B cell (primary cell): Measurements from ENCODE around the gene HCN4. TPM values are rescaled to one million over a fixed set of nuclear protein-coding genes. Genes with fewer than 3 reads are reported as not detected.

ENCODE experiments used
- ATAC-seq: fragments of 200-7000 bp; cut with Tn5 transposase; one replicate; pipeline ENCODE4 v1.10.0; 2021; ENCODE audit warnings: low read depth, mild to moderate bottlenecking, moderate number of reproducible peaks, moderate library complexity
- CTCF ChIA-PET: fragments of 350-600 bp; sonication (Branson Sonifier 250); formaldehyde crosslinking; loops from one replicate; lab custom pipeline; 2021; ENCODE audit warnings: antibody characterized with exemption, inconsistent platforms; lab: Charles Lee
- POLR2A ChIA-PET: fragments of 350-600 bp; sonication (Branson Sonifier 250); formaldehyde crosslinking; loops from one replicate; lab custom pipeline; 2021; ENCODE audit warnings: antibody characterized with exemption; lab: Charles Lee
- DNase-seq: peaks from one replicate; pipeline ENCODE4 v3.0.0; 2013
- H2AFZ ChIP-seq: 2 replicates; pipeline ENCODE4 v1.6.1; 2012; ENCODE audit warnings: mild to moderate bottlenecking, low read depth, low read length; ENCODE audit not compliant: insufficient read depth, poor library complexity, severe bottlenecking
- H3K27ac ChIP-seq, 2 donors: 1 replicate in 1 of 2; 2 replicates in 1 of 2; pipeline ENCODE4 v1.5.1; 2012 to 2013; ENCODE audit warnings: low read length in 2 of 2, mild to moderate bottlenecking in 2 of 2, moderate library complexity in 1 of 2
- H3K27me3 ChIP-seq, 4 experiments: fragments of 200-600 bp in 1 of 4; sonication (generic) in 1 of 4; replicated peaks in 1 of 4; 1 replicate in 2 of 4; 2 replicates in 2 of 4; pipeline versions ENCODE4 v1.6.1 to v1.7.0; 2013 to 2016; ENCODE audit warnings: low read length in 3 of 4, mild to moderate bottlenecking in 2 of 4, mixed read lengths in 1 of 4, moderate library complexity in 1 of 4; ENCODE audit not compliant: insufficient read depth in 4 of 4, control insufficient read depth in 3 of 4; ENCODE audit errors: control extremely low read depth in 1 of 4
- H3K36me3 ChIP-seq, 2 experiments: replicated peaks in 1 of 2; 1 replicate in 1 of 2; 2 replicates in 1 of 2; pipeline versions ENCODE4 v1.6.1 to v1.7.1; 2013; ENCODE audit warnings: low read length in 1 of 2; ENCODE audit not compliant: insufficient read depth in 2 of 2, control insufficient read depth in 1 of 2; ENCODE audit errors: control extremely low read depth in 1 of 2, extremely low read depth in 1 of 2
- H3K4me1 ChIP-seq, 2 donors: fragments of 200-600 bp in 1 of 2; sonication (generic) in 1 of 2; 1 replicate in 1 of 2; 2 replicates in 1 of 2; pipeline versions ENCODE4 v1.5.1 to v1.6.1; 2013 to 2017; ENCODE audit warnings: low read length in 2 of 2; ENCODE audit not compliant: control insufficient read depth in 2 of 2, insufficient read depth in 2 of 2
- H3K4me2 ChIP-seq: replicated peaks from 2 replicates; pipeline ENCODE3; 2012; ENCODE audit warnings: mild to moderate bottlenecking, low read depth, low read length; ENCODE audit not compliant: poor library complexity, severe bottlenecking
- H3K4me3 ChIP-seq, 5 experiments: fragments of 200-600 bp in 1 of 5; sonication (generic) in 1 of 5; 1 replicate in 3 of 5; 2 replicates in 2 of 5; pipeline versions ENCODE4 v1.5.1 to v1.7.0; 2011 to 2016; ENCODE audit warnings: low read length in 4 of 5, mild to moderate bottlenecking in 4 of 5, low read depth in 2 of 5, control low read depth in 1 of 5, moderate library complexity in 1 of 5; ENCODE audit not compliant: insufficient read depth in 1 of 5; ENCODE audit errors: control extremely low read depth in 1 of 5, extremely low read depth in 1 of 5
- H3K79me2 ChIP-seq: fragments of 200-600 bp; sonication (generic); one replicate; pipeline ENCODE4 v1.6.0; 2016; ENCODE audit warnings: low read length; ENCODE audit not compliant: control insufficient read depth, insufficient read depth
- H3K9ac ChIP-seq: fragments of 200-600 bp; sonication (generic); 2 replicates; pipeline ENCODE4 v1.6.1; 2017; ENCODE audit warnings: mild to moderate bottlenecking, low read length, moderate library complexity
- H3K9me3 ChIP-seq, 3 donors: one replicate each; pipeline versions ENCODE4 v1.6.1 to v1.7.1; 2013; ENCODE audit warnings: low read length in 2 of 3; ENCODE audit not compliant: control insufficient read depth in 2 of 3, insufficient read depth in 1 of 3; ENCODE audit errors: control extremely low read depth in 1 of 3
- H4K20me1 ChIP-seq: 2 replicates; pipeline ENCODE4 v1.6.0; 2012; ENCODE audit warnings: mild to moderate bottlenecking, low read length; ENCODE audit not compliant: insufficient read depth, control insufficient read depth, poor library complexity, severe bottlenecking
- H3K27ac Mint-ChIP-seq: one replicate; pipeline ENCODE4 v1.8.0; 2021; ENCODE audit warnings: mixed read lengths
- H3K27me3 Mint-ChIP-seq: one replicate; pipeline ENCODE4 v1.8.0; 2021; ENCODE audit warnings: mixed read lengths
- H3K4me1 Mint-ChIP-seq: one replicate; pipeline ENCODE4 v1.8.0; 2021; ENCODE audit warnings: mixed read lengths
- H3K4me3 Mint-ChIP-seq: one replicate; pipeline ENCODE4 v1.8.0; 2021; ENCODE audit warnings: mixed read lengths
- H3K9me3 Mint-ChIP-seq: one replicate; pipeline ENCODE4 v1.8.0; 2022; ENCODE audit warnings: mixed read lengths; ENCODE audit not compliant: insufficient read depth
- CTCF ChIP-seq: fragments of 200-600 bp; IDR thresholded peaks from one replicate; pipeline ENCODE4 v1.8.0; 2022; ENCODE audit warnings: antibody characterized with exemption, mild to moderate bottlenecking
- EZH2 ChIP-seq: IDR thresholded peaks from 2 replicates; pipeline ENCODE4 v1.6.1; 2012; ENCODE audit warnings: borderline replicate concordance, low read depth, mild to moderate bottlenecking, moderate library complexity, low read length; ENCODE audit not compliant: insufficient read depth, poor library complexity, severe bottlenecking
- WGBS: methylation state at CpG from one replicate; pipeline ENCODE4 v1.1.5; 2013; ENCODE audit warnings: missing lambda C conversion rate; ENCODE audit not compliant: insufficient coverage; 5-methylcytosine and 5-hydroxymethylcytosine counted together
- intact Hi-C: fragments of 100-400 bp; cut with micrococcal nuclease; formaldehyde crosslinking; loops from one replicate; pipeline ENCODE4 v1.10.0; 2022
- polyA plus RNA-seq: library from polyadenylated mRNA; depleted of rRNA; stranded (reverse); fragments of >200 nt; gene quantifications from 2 replicates; pipeline ENCODE4 v1.2.3, GENCODE V29; 2012
- total RNA-seq, 2 donors: library from RNA; stranded (reverse); fragments of 120-200 nt in 1 of 2; gene quantifications; 1 replicate in 1 of 2; 2 replicates in 1 of 2; pipeline versions ENCODE4 v1.2.3 to v1.2.4, GENCODE V29; 2013 to 2022

The HCN4 gene
- total and polyA plus RNA-seq, 2 donors (not counting 1 experiment from before 2014, with no cell fraction given), result not detected

GRCh38 chr15:73318463-73319351 is 50.1 kb downstream of the HCN4 start:
- Histone ChIP-seq H2AFZ (peak overlapping the region; percentile 36), H4K20me1 (no peaks in the 10 kb centered on the region), H3K4me1 (peaks cover 13 to 22% of the 10 kb centered on the region in 2 donors), H3K27ac (peak overlapping the region in 1 of 2 donors; percentile 10), H3K9ac (peak overlapping the region; percentile 7), H3K9me3 (peaks cover 0 to 2% (median 0%) of the 10 kb centered on the region in 3 donors), H3K4me2 (peak overlapping the region; percentile 57), H3K36me3 (no peaks in the 10 kb centered on the region), H3K79me2 (no peaks in the 10 kb centered on the region), H3K27me3 (peaks cover 0 to 5% (median 0%) of the 10 kb centered on the region in 4 experiments), H3K4me3 (peak overlapping the region in 2 of 5 experiments; percentile 7 to 14)
- CTCF ChIA-PET, result no interaction called here
- DNase-seq, result peak; percentile 72
- TF ChIP-seq EZH2 (no peak), CTCF (no peak)
- 12% methylated on average over 31 of the region's 42 CpGs for WGBS
- H3K27ac Mint-ChIP-seq, result no peak overlapping the region
- H3K4me3 Mint-ChIP-seq, result peak overlapping the region; percentile 19
- intact Hi-C loops, result no loop called here
- H3K4me1 Mint-ChIP-seq, result peaks cover 18% of the 10 kb centered on the region
- no peaks in the 10 kb centered on the region for H3K9me3 Mint-ChIP-seq
- peak; percentile 82 for ATAC-seq
- peaks cover 13% of the 10 kb centered on the region for H3K27me3 Mint-ChIP-seq
- POLR2A ChIA-PET, result no interaction called here
